PFSK-1 (cell line): ENCODE results near the gene NCK2.

Experiments
- POLR2AphosphoS5 ChIP-seq: IDR thresholded peaks from 2 replicates; pipeline ENCODE4 v1.6.1; 2012; ENCODE audit warnings: low read depth, mild to moderate bottlenecking, control low read depth, low read length, moderate library complexity
- REST ChIP-seq, 2 experiments: IDR thresholded peaks; 2 replicates each; pipeline versions ENCODE4 v1.6.1 to v1.8.0; 2011 to 2012; ENCODE audit warnings: low read depth in 2 of 2, low read length in 2 of 2, control low read depth in 1 of 2, inconsistent platforms in 1 of 2, mild to moderate bottlenecking in 1 of 2, moderate library complexity in 1 of 2; ENCODE audit not compliant: insufficient read depth in 1 of 2
- TAF1 ChIP-seq: IDR thresholded peaks from 2 replicates; pipeline ENCODE4 v1.6.1; 2012; ENCODE audit warnings: low read length, control low read depth, borderline replicate concordance; ENCODE audit not compliant: insufficient read depth

DNA sequence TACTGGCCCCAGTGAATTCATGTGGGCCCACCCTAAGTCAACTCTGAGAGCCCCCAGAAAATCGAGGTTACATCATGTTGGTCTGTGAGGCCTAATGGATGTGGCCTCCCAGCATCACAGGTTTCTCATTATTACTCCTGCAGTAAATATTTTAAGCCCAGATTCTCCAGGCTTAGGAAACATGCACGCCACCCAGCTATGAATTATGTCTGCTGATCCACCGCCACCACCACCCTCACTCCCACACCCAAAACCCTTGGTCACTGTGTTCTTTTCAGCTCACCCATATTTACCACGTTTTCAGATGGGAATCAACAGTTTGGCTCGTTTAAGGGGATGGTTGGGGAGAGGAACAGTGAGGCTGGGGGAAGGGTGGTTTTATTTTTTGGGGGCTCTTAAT is 128.6 kb downstream of the NCK2 start:
- TF ChIP-seq REST (IDR thresholded peaks at IDR 0.05; ENCODE audit: insufficient read depth in 1 of 2, low read depth in 2 of 2, low read length in 2 of 2) (no peak), POLR2AphosphoS5 (no peak), TAF1 (no peak)
